Glutamatergic neuron (in vitro differentiated cells): ENCODE results near the gene SLC20A1. TPM values are rescaled to one million over a fixed set of nuclear protein-coding genes. Genes with fewer than 3 reads are reported as not detected.
"Not testable (repeated sequence)": the region's sequence is repeated elsewhere in the genome, so short reads cannot be mapped to it uniquely, and the experiment has no call there.

ENCODE experiments used
- DNase-seq: peaks from one replicate; pipeline ENCODE4 v3.0.0; 2022
- H3K27ac Mint-ChIP-seq: one replicate; pipeline ENCODE4 v1.8.0; 2020; ENCODE audit warnings: mild to moderate bottlenecking, mixed read lengths, inconsistent platforms; ENCODE audit not compliant: unreplicated experiment
- H3K27me3 Mint-ChIP-seq: one replicate; pipeline ENCODE4 v1.8.0; 2020; ENCODE audit warnings: mild to moderate bottlenecking, moderate library complexity, mixed read lengths, inconsistent platforms; ENCODE audit not compliant: unreplicated experiment
- H3K36me3 Mint-ChIP-seq: one replicate; pipeline ENCODE4 v1.8.0; 2020; ENCODE audit warnings: mild to moderate bottlenecking, mixed read lengths, inconsistent platforms; ENCODE audit not compliant: unreplicated experiment
- H3K4me1 Mint-ChIP-seq: one replicate; pipeline ENCODE4 v1.8.0; 2020; ENCODE audit warnings: mild to moderate bottlenecking, low read depth, mixed read lengths, inconsistent platforms; ENCODE audit not compliant: unreplicated experiment
- H3K4me3 Mint-ChIP-seq: one replicate; pipeline ENCODE4 v1.8.0; 2020; ENCODE audit warnings: mild to moderate bottlenecking, mixed read lengths, inconsistent platforms; ENCODE audit not compliant: unreplicated experiment
- H3K9me3 Mint-ChIP-seq: one replicate; pipeline ENCODE4 v1.8.0; 2020; ENCODE audit warnings: mild to moderate bottlenecking, moderate library complexity, mixed read lengths, inconsistent platforms; ENCODE audit not compliant: unreplicated experiment
- CTCF ChIP-seq: fragments of 200-600 bp; sonication (generic); IDR thresholded peaks from one replicate; pipeline ENCODE4 v1.5.0; 2021; ENCODE audit not compliant: partially characterized antibody, unreplicated experiment
- total RNA-seq: library from RNA; stranded (reverse); fragmentation: NEBNext Ultra II Directional; extraction: Animal tissue kit (Norgen Biotek cat#: 25700); gene quantifications from one replicate; pipeline ENCODE4 v1.2.1, GENCODE V29; 2021; ENCODE audit not compliant: unreplicated experiment

SLC20A1 gene
- total RNA-seq, 1 donor from 2014 or later, result 73.0 TPM

GRCh38 chr2:112664689-112665088, 18.9 kb downstream of the SLC20A1 start:
- Mint-ChIP-seq H3K9me3 (no peaks in the 10 kb centered on the region), H3K27me3 (peaks cover 2% of the 10 kb centered on the region), H3K4me1 (no peaks in the 10 kb centered on the region), H3K4me3 (no peak overlapping the region), H3K27ac (no peak overlapping the region), H3K36me3 (no peaks in the 10 kb centered on the region)
- TF ChIP-seq CTCF, result no peak
- no peak for DNase-seq

GRCh38 chr2:112665113-112665780, 19.5 kb downstream of the SLC20A1 start:
- TF ChIP-seq CTCF, result no peak
- Mint-ChIP-seq H3K36me3 (no peaks in the 10 kb centered on the region), H3K4me3 (no peak overlapping the region), H3K4me1 (no peaks in the 10 kb centered on the region), H3K27me3 (peaks cover 2% of the 10 kb centered on the region), H3K27ac (no peak overlapping the region), H3K9me3 (no peaks in the 10 kb centered on the region)
- no peak for DNase-seq

DNA sequence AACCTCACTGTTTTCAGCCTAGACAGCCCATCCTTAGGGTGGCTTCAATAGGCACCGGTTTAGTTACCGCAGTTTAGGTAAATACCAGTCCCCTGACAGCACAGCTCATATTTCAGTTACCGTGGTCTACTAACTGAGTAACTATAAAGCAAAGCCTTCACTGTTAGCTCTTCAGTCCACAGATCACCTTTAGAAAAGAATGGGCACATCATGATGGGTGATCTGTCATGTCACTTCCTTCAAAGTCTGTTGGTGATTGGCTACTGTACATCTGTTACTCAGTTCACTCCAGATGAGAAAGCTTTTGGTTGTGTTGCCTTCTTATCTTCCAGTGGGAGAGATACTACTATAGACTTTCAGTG, 21.0 kb downstream of the SLC20A1 start:
- no peaks in the 10 kb centered on the region for H3K27me3 Mint-ChIP-seq
- H3K36me3 Mint-ChIP-seq, result no peaks in the 10 kb centered on the region
- no peak overlapping the region for H3K27ac Mint-ChIP-seq
- no peak for DNase-seq
- TF ChIP-seq CTCF, result no peak
- H3K4me1 Mint-ChIP-seq, result no peaks in the 10 kb centered on the region
- no peak overlapping the region for H3K4me3 Mint-ChIP-seq
- H3K9me3 Mint-ChIP-seq, result no peaks in the 10 kb centered on the region

DNA sequence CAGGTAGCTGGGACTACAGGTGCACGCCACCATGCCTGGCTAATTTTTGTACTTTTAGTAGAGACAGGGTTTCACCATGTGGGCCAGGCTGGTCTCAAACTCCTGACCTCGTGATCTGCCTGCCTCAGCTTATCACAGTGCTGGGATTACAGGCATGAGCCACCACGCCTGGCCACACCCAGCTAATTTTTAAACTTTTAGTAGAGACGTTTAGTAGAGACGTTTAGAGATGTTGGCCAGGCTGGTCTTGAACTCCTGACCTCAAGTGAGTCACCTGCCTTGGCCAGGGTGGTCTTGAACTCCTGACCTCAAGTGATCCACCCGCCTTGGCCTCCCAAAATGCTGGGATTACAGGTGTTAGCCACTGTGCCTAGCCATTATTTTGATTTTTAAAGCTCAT, 21.8 kb downstream of the SLC20A1 start:
- not testable (repeated sequence) for H3K9me3 Mint-ChIP-seq, H3K27ac Mint-ChIP-seq, H3K36me3 Mint-ChIP-seq, H3K4me3 Mint-ChIP-seq, H3K4me1 Mint-ChIP-seq, DNase-seq, H3K27me3 Mint-ChIP-seq

DNA sequence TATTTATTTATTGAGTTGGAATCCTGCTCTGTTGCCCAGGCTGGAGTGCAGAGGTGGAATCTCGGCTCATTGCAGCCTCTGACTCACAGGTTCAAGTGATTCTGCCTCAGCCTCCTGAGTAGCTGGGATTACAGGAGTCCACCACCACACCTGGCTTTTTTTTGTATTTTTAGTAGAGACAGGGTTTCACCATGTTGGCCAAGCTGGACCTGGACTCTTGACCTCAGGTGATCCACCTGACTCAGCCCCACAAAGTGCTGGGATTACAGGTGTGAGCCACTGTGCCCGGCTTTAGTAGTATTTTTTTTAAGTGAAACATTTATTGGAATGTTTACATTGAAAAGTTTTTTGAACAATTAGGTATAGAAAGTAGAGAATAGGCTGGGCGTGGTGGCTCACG, 23.9 kb downstream of the SLC20A1 start:
- Mint-ChIP-seq H3K27me3 (no peaks in the 10 kb centered on the region), H3K4me3 (no peak overlapping the region), H3K9me3 (no peaks in the 10 kb centered on the region), H3K36me3 (no peaks in the 10 kb centered on the region), H3K4me1 (no peaks in the 10 kb centered on the region), H3K27ac (no peak overlapping the region)
- no peak for DNase-seq
- TF ChIP-seq CTCF, result no peak
